ENCODE data around the gene PRKCE.

The PRKCE gene

DNA sequence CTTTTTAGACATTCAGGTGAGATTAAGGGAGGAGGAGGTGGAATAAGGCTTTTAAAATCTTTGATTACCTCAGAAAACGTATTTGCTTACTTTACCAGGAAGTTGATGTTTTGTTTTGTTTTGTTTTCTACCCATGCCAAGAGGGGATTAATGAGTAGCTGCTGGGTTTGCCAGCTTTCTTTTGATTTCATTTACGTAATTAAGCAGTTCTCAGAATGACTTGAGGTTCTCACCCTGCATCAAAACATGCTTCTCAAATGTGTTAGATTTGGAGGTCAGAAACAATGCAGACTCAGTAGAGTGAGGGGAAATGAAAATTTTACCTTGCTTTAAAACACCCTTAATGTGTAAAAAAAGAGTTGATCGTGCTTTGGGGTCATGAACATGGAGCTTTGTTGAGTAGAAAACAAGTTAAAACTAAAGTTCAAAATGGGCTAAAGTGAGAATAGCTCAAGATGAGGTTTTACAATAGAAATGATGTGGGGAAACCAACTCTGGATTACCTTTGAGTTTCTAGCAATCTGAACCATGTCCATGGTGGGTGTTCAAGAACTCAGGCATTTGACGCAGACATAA lies 428.6 kb downstream of the PRKCE start:
- DNase-seq: no peak
- H3K27ac ChIP-seq (ENCODE audit: low read length, poor library complexity, severe bottlenecking): no peak overlapping the region
- 96% methylated on average over 4 of the region's 4 CpGs for WGBS
- no peak overlapping the region for H3K23ac ChIP-seq (ENCODE audit: low read length in 2 of 2)
- H4K91ac ChIP-seq (ENCODE audit: low read length): no peak overlapping the region
- H2BK5ac ChIP-seq (ENCODE audit: low read depth, low read length, poor library complexity, severe bottlenecking): no peak overlapping the region
- H4K8ac ChIP-seq (ENCODE audit: low read length): no peak overlapping the region
- no peaks in the 10 kb centered on the region for H3K27me3 ChIP-seq (ENCODE audit: control insufficient read depth in 1 of 2, insufficient read depth in 1 of 2, low read length in 2 of 2)
- H3K36me3 ChIP-seq (ENCODE audit: control insufficient read depth in 1 of 2, insufficient read depth in 2 of 2, low read depth in 1 of 2, low read length in 2 of 2): peaks cover 3% of the 10 kb centered on the region in 2 experiments
- H2AFZ ChIP-seq (ENCODE audit: low read depth, low read length): no peak overlapping the region
- H3K79me1 ChIP-seq (replicated peaks; ENCODE audit: low read length, poor library complexity, severe bottlenecking): peaks cover 12% of the 10 kb centered on the region
- no peak overlapping the region for H3K4me3 ChIP-seq (ENCODE audit: insufficient read depth in 1 of 2, low read depth in 1 of 2, low read length in 2 of 2)
- H3K9me3 ChIP-seq (ENCODE audit: control insufficient read depth, low read length): no peaks in the 10 kb centered on the region
- peaks cover 5% of the 10 kb centered on the region for H3K4me1 ChIP-seq (ENCODE audit: control insufficient read depth, insufficient read depth, low read depth, low read length)
- H3K4ac ChIP-seq (ENCODE audit: low read depth in 1 of 2, low read length in 2 of 2): no peak overlapping the region
- H2BK15ac ChIP-seq (ENCODE audit: low read depth, poor library complexity, severe bottlenecking): no peak overlapping the region
- peak overlapping the region in 1 of 2 experiments; percentile 43 for H2BK12ac ChIP-seq (ENCODE audit: low read length in 2 of 2)
- H3K14ac ChIP-seq (ENCODE audit: low read length in 2 of 2): no peak overlapping the region
- H2BK120ac ChIP-seq (ENCODE audit: low read depth, low read length): no peak overlapping the region
- no peak overlapping the region for H2AK5ac ChIP-seq (ENCODE audit: low read length, severe bottlenecking)
- H3K18ac ChIP-seq (ENCODE audit: low read depth in 1 of 2, low read length in 2 of 2): peak overlapping the region in 1 of 2 experiments; percentile 23
- no peak overlapping the region for H3K9ac ChIP-seq (ENCODE audit: low read length)
- H3K4me2 ChIP-seq (ENCODE audit: low read length, poor library complexity, severe bottlenecking): no peak overlapping the region

GRCh38 chr2:46082531-46083485 lies 431.3 kb downstream of the PRKCE start:
- Histone ChIP-seq H2AFZ (ENCODE audit: low read depth, low read length) (no peak overlapping the region), H2BK15ac (ENCODE audit: low read depth, poor library complexity, severe bottlenecking) (no peak overlapping the region), H3K9me3 (ENCODE audit: control insufficient read depth, low read length) (no peaks in the 10 kb centered on the region), H2BK12ac (ENCODE audit: low read length in 2 of 2) (peak overlapping the region; percentile 61 to 62), H3K4me2 (ENCODE audit: low read length, poor library complexity, severe bottlenecking) (no peak overlapping the region), H4K8ac (ENCODE audit: low read length) (peak overlapping the region; percentile 39), H2BK5ac (ENCODE audit: low read depth, low read length, poor library complexity, severe bottlenecking) (no peak overlapping the region), H2AK5ac (ENCODE audit: low read length, severe bottlenecking) (no peak overlapping the region), H3K9ac (ENCODE audit: low read length) (no peak overlapping the region), H3K79me1 (replicated peaks; ENCODE audit: low read length, poor library complexity, severe bottlenecking) (peaks cover 10% of the 10 kb centered on the region), H3K14ac (ENCODE audit: low read length in 2 of 2) (no peak overlapping the region), H3K36me3 (ENCODE audit: control insufficient read depth in 1 of 2, insufficient read depth in 2 of 2, low read depth in 1 of 2, low read length in 2 of 2) (peaks cover 5 to 22% of the 10 kb centered on the region in 2 experiments), H3K18ac (ENCODE audit: low read depth in 1 of 2, low read length in 2 of 2) (peak overlapping the region in 1 of 2 experiments; percentile 63), H3K4me3 (ENCODE audit: insufficient read depth in 1 of 2, low read depth in 1 of 2, low read length in 2 of 2) (no peak overlapping the region), H3K4me1 (ENCODE audit: control insufficient read depth, insufficient read depth, low read depth, low read length) (peaks cover 1% of the 10 kb centered on the region), H3K27me3 (ENCODE audit: control insufficient read depth in 1 of 2, insufficient read depth in 1 of 2, low read length in 2 of 2) (no peaks in the 10 kb centered on the region), H3K27ac (ENCODE audit: low read length, poor library complexity, severe bottlenecking) (no peak overlapping the region), H3K23ac (ENCODE audit: low read length in 2 of 2) (no peak overlapping the region), H4K91ac (ENCODE audit: low read length) (no peak overlapping the region), H3K4ac (ENCODE audit: low read depth in 1 of 2, low read length in 2 of 2) (no peak overlapping the region), H2BK120ac (ENCODE audit: low read depth, low read length) (no peak overlapping the region)
- 69% methylated on average over 11 of the region's 14 CpGs for WGBS
- peak; percentile 89 for DNase-seq

DNA sequence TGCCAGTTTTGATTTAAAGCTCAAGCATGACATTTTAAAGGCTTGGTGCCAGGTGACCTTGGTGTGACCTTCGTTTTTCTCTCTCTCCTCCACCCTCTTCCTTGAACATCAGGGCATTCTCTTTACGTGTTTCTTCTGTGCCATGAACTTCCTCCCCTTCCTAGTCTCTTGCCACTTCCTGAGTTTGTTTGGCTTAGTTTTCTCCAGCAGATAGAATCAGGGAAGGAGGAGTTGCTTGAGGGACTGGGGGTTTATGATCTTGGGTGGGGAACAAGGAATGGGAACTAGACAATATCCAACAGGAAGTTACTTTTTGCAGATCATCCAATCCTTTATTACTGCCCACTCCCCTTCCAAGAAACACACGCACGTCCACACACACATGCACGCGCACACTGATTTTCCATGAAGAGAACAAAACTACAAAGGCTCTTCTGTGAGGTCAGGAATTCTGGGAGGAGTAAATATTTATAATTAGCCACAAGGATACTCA lies 435.1 kb downstream of the PRKCE start:
- no peak overlapping the region for H2BK5ac ChIP-seq (ENCODE audit: low read depth, low read length, poor library complexity, severe bottlenecking)
- no peak overlapping the region for H2BK15ac ChIP-seq (ENCODE audit: low read depth, poor library complexity, severe bottlenecking)
- peak overlapping the region in 1 of 2 experiments; percentile 68 for H3K23ac ChIP-seq (ENCODE audit: low read length in 2 of 2)
- H3K4me3 ChIP-seq (ENCODE audit: insufficient read depth in 1 of 2, low read depth in 1 of 2, low read length in 2 of 2): no peak overlapping the region
- WGBS: 100% methylated on average over 1 of the region's 6 CpGs
- H2BK120ac ChIP-seq (ENCODE audit: low read depth, low read length): no peak overlapping the region
- no peaks in the 10 kb centered on the region for H3K9me3 ChIP-seq (ENCODE audit: control insufficient read depth, low read length)
- no peak overlapping the region for H3K4me2 ChIP-seq (ENCODE audit: low read length, poor library complexity, severe bottlenecking)
- no peaks in the 10 kb centered on the region for H3K27me3 ChIP-seq (ENCODE audit: control insufficient read depth in 1 of 2, insufficient read depth in 1 of 2, low read length in 2 of 2)
- peaks cover 7% of the 10 kb centered on the region for H3K79me1 ChIP-seq (replicated peaks; ENCODE audit: low read length, poor library complexity, severe bottlenecking)
- no peak overlapping the region for H2AK5ac ChIP-seq (ENCODE audit: low read length, severe bottlenecking)
- peaks cover 1% of the 10 kb centered on the region for H3K4me1 ChIP-seq (ENCODE audit: control insufficient read depth, insufficient read depth, low read depth, low read length)
- no peak overlapping the region for H4K8ac ChIP-seq (ENCODE audit: low read length)
- peak overlapping the region in 1 of 2 experiments; percentile 0 for H3K18ac ChIP-seq (ENCODE audit: low read depth in 1 of 2, low read length in 2 of 2)
- H3K27ac ChIP-seq (ENCODE audit: low read length, poor library complexity, severe bottlenecking): no peak overlapping the region
- peaks cover 12 to 53% of the 10 kb centered on the region in 2 experiments for H3K36me3 ChIP-seq (ENCODE audit: control insufficient read depth in 1 of 2, insufficient read depth in 2 of 2, low read depth in 1 of 2, low read length in 2 of 2)
- no peak overlapping the region for H4K91ac ChIP-seq (ENCODE audit: low read length)
- no peak for DNase-seq
- H3K9ac ChIP-seq (ENCODE audit: low read length): no peak overlapping the region
- no peak overlapping the region for H2AFZ ChIP-seq (ENCODE audit: low read depth, low read length)
- no peak overlapping the region for H2BK12ac ChIP-seq (ENCODE audit: low read length in 2 of 2)
- H3K4ac ChIP-seq (ENCODE audit: low read depth in 1 of 2, low read length in 2 of 2): no peak overlapping the region
- H3K14ac ChIP-seq (ENCODE audit: low read length in 2 of 2): no peak overlapping the region

DNA sequence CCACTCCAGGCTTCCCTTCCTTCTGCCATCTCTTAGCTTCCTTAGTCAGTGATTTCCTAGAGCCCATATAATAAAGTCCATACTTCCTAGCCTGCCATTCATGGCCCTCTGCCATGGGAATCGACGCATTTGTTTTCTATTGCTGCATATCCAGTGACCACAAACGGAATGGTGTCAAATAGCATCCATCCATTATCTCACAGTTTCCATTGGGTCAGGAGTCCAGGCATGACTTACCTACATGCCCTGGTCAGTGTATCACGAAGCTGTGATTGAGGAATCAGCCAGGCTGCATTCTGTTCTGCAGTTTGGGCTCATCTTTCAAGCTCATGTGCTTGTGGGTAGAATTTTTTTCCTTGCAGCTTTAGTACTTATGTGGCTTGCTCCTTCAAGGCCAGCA lies 436.0 kb downstream of the PRKCE start:
- Histone ChIP-seq H2BK12ac (ENCODE audit: low read length in 2 of 2) (no peak overlapping the region), H3K23ac (ENCODE audit: low read length in 2 of 2) (no peak overlapping the region), H4K8ac (ENCODE audit: low read length) (no peak overlapping the region), H2AFZ (ENCODE audit: low read depth, low read length) (no peak overlapping the region), H3K9me3 (ENCODE audit: control insufficient read depth, low read length) (no peaks in the 10 kb centered on the region), H3K4ac (ENCODE audit: low read depth in 1 of 2, low read length in 2 of 2) (no peak overlapping the region), H3K79me1 (replicated peaks; ENCODE audit: low read length, poor library complexity, severe bottlenecking) (peaks cover 4% of the 10 kb centered on the region), H3K4me1 (ENCODE audit: control insufficient read depth, insufficient read depth, low read depth, low read length) (no peaks in the 10 kb centered on the region), H2BK120ac (ENCODE audit: low read depth, low read length) (no peak overlapping the region), H3K18ac (ENCODE audit: low read depth in 1 of 2, low read length in 2 of 2) (no peak overlapping the region), H4K91ac (ENCODE audit: low read length) (no peak overlapping the region), H2AK5ac (ENCODE audit: low read length, severe bottlenecking) (no peak overlapping the region), H2BK15ac (ENCODE audit: low read depth, poor library complexity, severe bottlenecking) (no peak overlapping the region), H3K14ac (ENCODE audit: low read length in 2 of 2) (no peak overlapping the region), H3K4me3 (ENCODE audit: insufficient read depth in 1 of 2, low read depth in 1 of 2, low read length in 2 of 2) (no peak overlapping the region), H3K27ac (ENCODE audit: low read length, poor library complexity, severe bottlenecking) (no peak overlapping the region), H2BK5ac (ENCODE audit: low read depth, low read length, poor library complexity, severe bottlenecking) (no peak overlapping the region), H3K36me3 (ENCODE audit: control insufficient read depth in 1 of 2, insufficient read depth in 2 of 2, low read depth in 1 of 2, low read length in 2 of 2) (peaks cover 12 to 61% of the 10 kb centered on the region in 2 experiments), H3K27me3 (ENCODE audit: control insufficient read depth in 1 of 2, insufficient read depth in 1 of 2, low read length in 2 of 2) (no peaks in the 10 kb centered on the region), H3K9ac (ENCODE audit: low read length) (no peak overlapping the region), H3K4me2 (ENCODE audit: low read length, poor library complexity, severe bottlenecking) (no peak overlapping the region)
- WGBS: 97% methylated on average over 4 of the region's 4 CpGs
- DNase-seq: no peak

Data from mesenchymal stem cell (in vitro differentiated cells and primary cell).